ENCODE results near the gene LIPT1. TPM values are rescaled to one million over a fixed set of nuclear protein-coding genes. Genes with fewer than 3 reads are reported as not detected.
A peak's percentile ranks its signal among the peaks of the same experiment; 100 is the strongest.
"Not testable (repeated sequence)": the region's sequence is repeated elsewhere in the genome, so short reads cannot be mapped to it uniquely, and the experiment has no call there.

LIPT1 gene
- total and polyA plus RNA-seq, 4 experiments from 2014 or later = 20.5 to 25.6 (median 23.9) TPM

GRCh38 chr2:99187011-99187410 is 32.2 kb downstream of the LIPT1 start:
- Histone ChIP-seq H3K4me3 (ENCODE audit: low read length in 2 of 2) (no peak overlapping the region), H3K9me3 (ENCODE audit: control insufficient read depth in 1 of 2, low read length in 2 of 2) (no peaks in the 10 kb centered on the region), H3K4me1 (ENCODE audit: insufficient read depth, low read length) (peaks cover 13% of the 10 kb centered on the region), H3K27me3 (ENCODE audit: insufficient read depth, low read length) (no peaks in the 10 kb centered on the region), H3K27ac (ENCODE audit: low read depth, low read length) (no peak overlapping the region), H3K36me3 (ENCODE audit: insufficient read depth, low read length) (peaks cover 2% of the 10 kb centered on the region)
- ChIA-PET CTCF (ENCODE audit: partially characterized antibody) (no interaction called here), POLR2A (ENCODE audit: partially characterized antibody) (no interaction called here)
- H3K4me1 Mint-ChIP-seq = peaks cover 19 to 41% (median 29%) of the 10 kb centered on the region in 4 donors
- peak overlapping the region in 3 of 7 donors; percentile 0 to 19 (median 4) for H3K27ac Mint-ChIP-seq
- no peaks in the 10 kb centered on the region for H3K9me3 Mint-ChIP-seq
- no peak for DNase-seq
- H3K27me3 Mint-ChIP-seq = no peaks in the 10 kb centered on the region
- H3K4me3 Mint-ChIP-seq = no peak overlapping the region
- H3K36me3 Mint-ChIP-seq = peaks cover 24 to 44% of the 10 kb centered on the region in 2 donors
- intact Hi-C loops (cut with micrococcal nuclease) = no loop called here

- peaks cover 17 to 33% (median 25%) of the 10 kb centered on the region in 4 donors for H3K4me1 Mint-ChIP-seq
- intact Hi-C loops (cut with micrococcal nuclease) = no loop called here
- Histone ChIP-seq H3K9me3 (ENCODE audit: control insufficient read depth in 1 of 2, low read length in 2 of 2) (no peaks in the 10 kb centered on the region), H3K4me1 (ENCODE audit: insufficient read depth, low read length) (no peaks in the 10 kb centered on the region), H3K27me3 (ENCODE audit: insufficient read depth, low read length) (no peaks in the 10 kb centered on the region), H3K4me3 (ENCODE audit: low read length in 2 of 2) (no peak overlapping the region), H3K36me3 (ENCODE audit: insufficient read depth, low read length) (peaks cover 5% of the 10 kb centered on the region), H3K27ac (ENCODE audit: low read depth, low read length) (no peak overlapping the region)
- DNase-seq = no peak
- POLR2A ChIA-PET (ENCODE audit: partially characterized antibody) = no interaction called here
- CTCF ChIA-PET (ENCODE audit: partially characterized antibody) = no interaction called here
- peak overlapping the region in 4 of 7 donors; percentile 2 to 48 (median 21) for H3K27ac Mint-ChIP-seq
- no peaks in the 10 kb centered on the region for H3K9me3 Mint-ChIP-seq
- no peak overlapping the region for H3K4me3 Mint-ChIP-seq
- H3K27me3 Mint-ChIP-seq = no peaks in the 10 kb centered on the region
- peaks cover 34 to 55% of the 10 kb centered on the region in 2 donors for H3K36me3 Mint-ChIP-seq
Measured at GRCh38 chr2:99188357-99188756, 33.6 kb downstream of the LIPT1 start.

- POLR2A ChIA-PET (ENCODE audit: partially characterized antibody) = interaction anchor here (1.3 kb wide), 1 partner anchor 49 kb away, joined by 3 read pairs; the partner anchor contains the start of gene C2orf15
- no peaks in the 10 kb centered on the region for H3K27me3 ChIP-seq (ENCODE audit: insufficient read depth, low read length)
- Mint-ChIP-seq H3K27me3 (no peaks in the 10 kb centered on the region), H3K27ac (peak overlapping the region in 2 of 7 donors; percentile 14 to 24), H3K36me3 (peaks cover 41 to 64% of the 10 kb centered on the region in 2 donors), H3K4me3 (no peak overlapping the region), H3K9me3 (no peaks in the 10 kb centered on the region), H3K4me1 (peaks cover 6 to 20% (median 9%) of the 10 kb centered on the region in 4 donors)
- DNase-seq = no peak
- no peaks in the 10 kb centered on the region for H3K9me3 ChIP-seq (ENCODE audit: control insufficient read depth in 1 of 2, low read length in 2 of 2)
- intact Hi-C loops (cut with micrococcal nuclease) = no loop called here
- CTCF ChIA-PET (ENCODE audit: partially characterized antibody) = no interaction called here
- H3K36me3 ChIP-seq (ENCODE audit: insufficient read depth, low read length) = peaks cover 9% of the 10 kb centered on the region
- H3K4me3 ChIP-seq (ENCODE audit: low read length in 2 of 2) = no peak overlapping the region
- no peaks in the 10 kb centered on the region for H3K4me1 ChIP-seq (ENCODE audit: insufficient read depth, low read length)
- no peak overlapping the region for H3K27ac ChIP-seq (ENCODE audit: low read depth, low read length)
Measured at GRCh38 chr2:99190548-99190947, 35.8 kb downstream of the LIPT1 start.

- peaks cover 4 to 17% (median 8%) of the 10 kb centered on the region in 4 donors for H3K4me1 Mint-ChIP-seq
- H3K27me3 Mint-ChIP-seq; CTCF ChIA-PET (ENCODE audit: partially characterized antibody); H3K4me3 ChIP-seq (ENCODE audit: low read length in 2 of 2); H3K27me3 ChIP-seq (ENCODE audit: insufficient read depth, low read length); H3K27ac ChIP-seq (ENCODE audit: low read depth, low read length); intact Hi-C loops (cut with micrococcal nuclease); H3K9me3 Mint-ChIP-seq; H3K4me3 Mint-ChIP-seq; DNase-seq; POLR2A ChIA-PET (ENCODE audit: partially characterized antibody); H3K4me1 ChIP-seq (ENCODE audit: insufficient read depth, low read length); H3K9me3 ChIP-seq (ENCODE audit: control insufficient read depth in 1 of 2, low read length in 2 of 2): not testable (repeated sequence)
- H3K27ac Mint-ChIP-seq = peak overlapping the region in 1 of 7 donors; percentile 22
- H3K36me3 ChIP-seq (ENCODE audit: insufficient read depth, low read length) = peaks cover 25% of the 10 kb centered on the region
- H3K36me3 Mint-ChIP-seq = peaks cover 46 to 74% of the 10 kb centered on the region in 2 donors
Measured at GRCh38 chr2:99192364-99192763, 37.6 kb downstream of the LIPT1 start.

GRCh38 chr2:99198103-99198841 is 43.5 kb downstream of the LIPT1 start:
- intact Hi-C loops (cut with micrococcal nuclease) = no loop called here
- Histone ChIP-seq H3K4me3 (ENCODE audit: low read length in 2 of 2) (no peak overlapping the region), H3K4me1 (ENCODE audit: insufficient read depth, low read length) (no peaks in the 10 kb centered on the region), H3K27ac (ENCODE audit: low read depth, low read length) (no peak overlapping the region), H3K36me3 (ENCODE audit: insufficient read depth, low read length) (peaks cover 27% of the 10 kb centered on the region), H3K9me3 (ENCODE audit: control insufficient read depth in 1 of 2, low read length in 2 of 2) (no peaks in the 10 kb centered on the region), H3K27me3 (ENCODE audit: insufficient read depth, low read length) (no peaks in the 10 kb centered on the region)
- H3K27ac Mint-ChIP-seq = peak overlapping the region in 5 of 7 donors; percentile 20 to 73 (median 46)
- POLR2A ChIA-PET (ENCODE audit: partially characterized antibody) = interaction anchor here (0.6 kb wide), 1 partner anchor 547 kb away, joined by 3 read pairs; no protein-coding TSS in a partner anchor
- H3K9me3 Mint-ChIP-seq = peaks cover 0 to 3% (median 0%) of the 10 kb centered on the region in 8 donors
- DNase-seq = no peak
- H3K36me3 Mint-ChIP-seq = peaks cover 12 to 32% of the 10 kb centered on the region in 2 donors
- peaks cover 0 to 4% (median under 1%) of the 10 kb centered on the region in 4 donors for H3K4me1 Mint-ChIP-seq
- H3K27me3 Mint-ChIP-seq = no peaks in the 10 kb centered on the region
- H3K4me3 Mint-ChIP-seq = no peak overlapping the region
- CTCF ChIA-PET (ENCODE audit: partially characterized antibody) = no interaction called here

GRCh38 chr2:99200076-99200800 is 45.5 kb downstream of the LIPT1 start:
- CTCF ChIA-PET (ENCODE audit: partially characterized antibody) = no interaction called here
- intact Hi-C loops (cut with micrococcal nuclease) = no loop called here
- H3K27ac Mint-ChIP-seq = peak overlapping the region in 5 of 7 donors; percentile 22 to 81 (median 65)
- H3K9me3 Mint-ChIP-seq = peaks cover 0 to 3% (median 0%) of the 10 kb centered on the region in 8 donors
- no peaks in the 10 kb centered on the region for H3K9me3 ChIP-seq (ENCODE audit: control insufficient read depth in 1 of 2, low read length in 2 of 2)
- H3K27ac ChIP-seq (ENCODE audit: low read depth, low read length) = no peak overlapping the region
- POLR2A ChIA-PET (ENCODE audit: partially characterized antibody) = no interaction called here
- H3K27me3 Mint-ChIP-seq = no peaks in the 10 kb centered on the region
- no peaks in the 10 kb centered on the region for H3K4me1 ChIP-seq (ENCODE audit: insufficient read depth, low read length)
- no peaks in the 10 kb centered on the region for H3K27me3 ChIP-seq (ENCODE audit: insufficient read depth, low read length)
- no peak for DNase-seq
- H3K4me1 Mint-ChIP-seq = peaks cover 0 to 4% (median under 1%) of the 10 kb centered on the region in 4 donors
- no peak overlapping the region for H3K4me3 Mint-ChIP-seq
- no peak overlapping the region for H3K4me3 ChIP-seq (ENCODE audit: low read length in 2 of 2)
- H3K36me3 Mint-ChIP-seq = peaks cover 8 to 27% of the 10 kb centered on the region in 2 donors
- peaks cover 26% of the 10 kb centered on the region for H3K36me3 ChIP-seq (ENCODE audit: insufficient read depth, low read length)

- H3K4me3 ChIP-seq (ENCODE audit: low read length in 2 of 2) = no peak overlapping the region
- DNase-seq = no peak
- ChIA-PET POLR2A (ENCODE audit: partially characterized antibody) (no interaction called here), CTCF (ENCODE audit: partially characterized antibody) (no interaction called here)
- H3K9me3 Mint-ChIP-seq = peaks cover 0 to 16% (median 9%) of the 10 kb centered on the region in 8 donors
- H3K36me3 ChIP-seq (ENCODE audit: insufficient read depth, low read length) = peaks cover 10% of the 10 kb centered on the region
- H3K4me3 Mint-ChIP-seq = no peak overlapping the region
- H3K27me3 Mint-ChIP-seq = no peaks in the 10 kb centered on the region
- intact Hi-C loops (cut with micrococcal nuclease) = no loop called here
- no peak overlapping the region for H3K27ac ChIP-seq (ENCODE audit: low read depth, low read length)
- H3K36me3 Mint-ChIP-seq = peaks cover 8% of the 10 kb centered on the region in 2 donors
- no peaks in the 10 kb centered on the region for H3K27me3 ChIP-seq (ENCODE audit: insufficient read depth, low read length)
- peaks cover 0 to 4% (median under 1%) of the 10 kb centered on the region in 4 donors for H3K4me1 Mint-ChIP-seq
- no peaks in the 10 kb centered on the region for H3K9me3 ChIP-seq (ENCODE audit: control insufficient read depth in 1 of 2, low read length in 2 of 2)
- H3K4me1 ChIP-seq (ENCODE audit: insufficient read depth, low read length) = no peaks in the 10 kb centered on the region
- H3K27ac Mint-ChIP-seq = peak overlapping the region in 4 of 7 donors; percentile 44 to 88 (median 56)
Measured at GRCh38 chr2:99201959-99202678, 47.4 kb downstream of the LIPT1 start.

All from CD4-positive, alpha-beta memory T cell (primary cell).